HTR-8/SVneo (cell line): ENCODE measurements around the gene DEDD.

Experiments
- DNase-seq: peaks from one replicate; pipeline ENCODE4 v3.0.0; 2011; ENCODE audit warnings: low spot score, mixed read lengths; ENCODE audit not compliant: insufficient read length
- FAIRE-seq: peaks from 2 replicates; lab custom pipeline; 2011; peaks lifted over from hg19 to GRCh38; lab: Jason Lieb, UNC

The DEDD gene

GRCh38 chr1:161132410-161133219, at the start of gene DEDD:
TSS of gene DEDD (minus strand) at chr1:161132667. CDS start at chr1:161124462, 8,205 bp downstream.
- FAIRE-seq (no peak), DNase-seq (peak; percentile 79)

- DNase-seq (no peak), FAIRE-seq (no peak)
Measured at GRCh38 chr1:161182214-161182613, 49.7 kb upstream of the DEDD start.

- no peak for FAIRE-seq
Measured at GRCh38 chr1:161180639-161181038, 48.2 kb upstream of the DEDD start.

GRCh38 chr1:161179698-161180097, 47.2 kb upstream of the DEDD start:
- FAIRE-seq (no peak), DNase-seq (no peak)

More at GRCh38 chr1:161180639-161181038, 48.2 kb upstream of the DEDD start:
- DNase-seq = no peak

GRCh38 chr1:161177936-161178244, 45.4 kb upstream of the DEDD start:
- FAIRE-seq (no peak), DNase-seq (no peak)

- peak; percentile 90 for DNase-seq
- FAIRE-seq = no peak
Measured at GRCh38 chr1:161177112-161177935, 44.9 kb upstream of the DEDD start, which contains the start of gene B4GALT3. TSS of gene B4GALT3 (minus strand) at chr1:161177507. CDS start at chr1:161176060, 1,447 bp downstream.

GRCh38 chr1:161176468-161177111, 44.1 kb upstream of the DEDD start:
- DNase-seq (no peak), FAIRE-seq (no peak)

- no peak for DNase-seq
- FAIRE-seq = no peak
Measured at GRCh38 chr1:161175771-161176453, 43.4 kb upstream of the DEDD start.

- DNase-seq (no peak), FAIRE-seq (no peak)
Measured at GRCh38 chr1:161174911-161175310, 42.4 kb upstream of the DEDD start.

- no peak for DNase-seq
- FAIRE-seq = no peak
Measured at GRCh38 chr1:161173711-161174110, 41.2 kb upstream of the DEDD start.

GRCh38 chr1:161172776-161173376, 40.4 kb upstream of the DEDD start:
- FAIRE-seq (no peak), DNase-seq (no peak)

- DNase-seq (no peak), FAIRE-seq (no peak)
Measured at GRCh38 chr1:161172349-161172748, 39.9 kb upstream of the DEDD start.

- DNase-seq = no peak
- no peak for FAIRE-seq
Measured at GRCh38 chr1:161171696-161172095, 39.2 kb upstream of the DEDD start.

- DNase-seq = no peak
Measured at GRCh38 chr1:161171191-161171590, 38.7 kb upstream of the DEDD start.

GRCh38 chr1:161168906-161169305, 36.4 kb upstream of the DEDD start:
- no peak for DNase-seq
- no peak for FAIRE-seq

More at GRCh38 chr1:161171191-161171590, 38.7 kb upstream of the DEDD start:
- no peak for FAIRE-seq

- FAIRE-seq (no peak), DNase-seq (no peak)
Measured at GRCh38 chr1:161166669-161167548, 34.4 kb upstream of the DEDD start.

GRCh38 chr1:161165742-161166668, 33.5 kb upstream of the DEDD start, which contains the start of gene PPOX:
TSS of gene PPOX (plus strand) at chr1:161166426. CDS start at chr1:161166848, 422 bp downstream.
- FAIRE-seq = no peak
- peak; percentile 87 for DNase-seq
